RCC 7860 (cell line): ENCODE measurements around the gene IQGAP1.
"Not testable (repeated sequence)": the region's sequence is repeated elsewhere in the genome, so short reads cannot be mapped to it uniquely, and the experiment has no call there.

Experiments
- DNase-seq: peaks from one replicate; pipeline ENCODE4 v3.0.0-alpha.2; 2015; ENCODE audit warnings: low spot score
- FAIRE-seq: peaks from 2 replicates; lab custom pipeline; 2012; peaks lifted over from hg19 to GRCh38; lab: Jason Lieb, UNC

The IQGAP1 gene

DNA sequence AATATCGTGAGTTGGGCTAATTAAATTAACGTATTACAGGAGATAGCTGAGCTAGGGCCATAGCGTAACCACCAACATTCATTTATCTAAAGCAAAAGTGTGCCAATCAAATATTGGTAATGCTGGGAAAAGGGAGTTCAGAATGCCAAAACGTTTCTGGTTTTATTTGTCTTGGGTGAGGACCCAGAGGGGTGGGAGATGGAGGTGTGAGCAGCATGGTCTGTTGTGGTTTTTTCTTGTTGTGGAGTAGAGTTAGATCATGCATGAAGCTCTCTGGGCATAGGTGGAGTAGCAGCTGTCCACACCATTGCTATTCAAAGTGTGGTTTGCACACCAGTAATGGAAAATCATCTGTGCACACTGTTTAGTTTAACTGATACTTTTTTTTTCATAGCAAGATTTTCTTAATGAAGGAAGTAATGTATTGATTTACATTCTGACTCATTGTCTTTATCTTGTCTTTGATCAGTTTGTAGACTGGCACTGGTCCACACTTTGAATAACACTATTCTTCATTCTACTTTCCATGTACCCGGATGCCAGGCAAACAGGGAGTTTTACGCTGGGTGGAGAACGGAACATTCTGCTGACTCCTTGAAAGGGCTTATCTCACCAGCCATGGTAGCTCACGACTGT lies 90.9 kb downstream of the IQGAP1 start:
- FAIRE-seq (no peak), DNase-seq (no peak)

DNA sequence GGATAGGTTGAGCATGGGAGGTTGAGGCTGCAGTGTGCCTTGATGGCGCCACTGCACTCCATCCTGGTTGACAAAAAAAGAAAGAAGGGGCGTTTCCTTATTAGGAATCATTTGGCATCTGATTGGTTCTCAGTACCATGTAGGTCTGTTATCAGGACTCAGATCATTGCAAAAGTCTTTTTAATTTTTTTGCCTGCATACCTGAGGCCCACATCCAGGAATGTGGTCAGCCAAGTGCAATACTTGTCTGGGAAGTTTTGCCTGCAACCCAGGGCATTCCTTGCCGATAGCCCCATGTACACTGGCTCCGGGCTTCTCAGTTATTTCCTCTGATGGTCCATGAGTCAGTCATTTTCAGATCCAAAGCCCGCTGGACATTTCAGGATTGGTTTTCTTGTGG lies 91.6 kb downstream of the IQGAP1 start:
- no peak for DNase-seq
- FAIRE-seq: no peak

DNA sequence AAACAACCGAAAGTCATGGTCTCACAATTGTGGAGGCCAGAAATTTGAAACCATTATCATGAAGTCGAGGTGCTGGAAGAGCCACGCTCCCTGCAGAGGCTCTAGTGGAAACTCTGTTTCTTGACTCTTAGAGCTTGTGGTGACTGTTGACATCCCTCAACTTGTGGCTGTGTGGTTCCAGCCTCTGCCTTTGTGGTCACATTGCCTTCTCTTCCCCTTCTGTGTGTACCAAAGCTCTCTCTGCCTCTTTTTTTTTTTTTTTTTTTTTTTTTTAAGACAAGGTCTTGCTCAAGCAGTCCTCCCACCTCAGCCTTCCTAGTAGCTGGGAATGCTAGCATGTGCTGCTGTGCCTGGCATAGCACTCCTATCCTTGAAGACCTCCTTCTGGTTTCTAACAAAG lies 93.0 kb downstream of the IQGAP1 start:
- no peak for FAIRE-seq
- no peak for DNase-seq

- peak; percentile 33 for DNase-seq
- no peak for FAIRE-seq
Observed at GRCh38 chr15:90482124-90483011, 94.3 kb downstream of the IQGAP1 start.

DNA sequence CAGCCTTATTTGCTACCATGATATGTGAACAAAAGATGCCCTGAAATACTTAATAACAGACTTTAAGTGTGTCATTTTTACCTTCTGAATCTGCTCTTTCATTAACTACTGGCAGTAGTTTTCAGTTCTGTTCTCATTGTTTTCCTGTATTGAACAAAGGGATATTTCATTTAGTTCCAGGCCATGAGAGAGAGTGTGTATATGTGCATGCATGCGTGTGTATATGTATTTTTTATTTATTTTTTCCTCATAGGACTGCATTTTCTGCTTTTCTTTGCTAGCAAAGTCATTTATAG lies 94.9 kb downstream of the IQGAP1 start:
- no peak for DNase-seq

DNA sequence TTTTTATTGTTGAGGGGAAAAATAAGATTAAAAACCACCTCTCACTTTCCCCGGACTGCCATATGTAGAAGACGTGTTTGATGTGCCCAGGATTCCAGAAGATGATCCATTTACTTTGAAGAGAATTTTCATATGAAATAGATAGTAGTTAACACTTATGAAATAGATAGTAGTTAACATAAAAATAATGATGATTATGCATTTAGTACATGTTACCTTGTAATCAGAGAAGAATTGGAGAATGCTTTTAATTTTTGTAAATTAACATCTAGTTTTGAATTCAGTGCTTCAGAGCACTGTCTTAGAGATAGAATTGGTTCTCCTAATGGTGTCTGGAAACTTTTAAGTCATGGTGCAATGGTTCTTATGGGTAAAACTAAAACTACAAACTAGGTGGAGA lies 95.6 kb downstream of the IQGAP1 start:
- FAIRE-seq: no peak
- DNase-seq: no peak

More for the DNA sequence above, 94.9 kb downstream of the IQGAP1 start:
- FAIRE-seq: no peak

- DNase-seq (no peak), FAIRE-seq (no peak)
Observed at GRCh38 chr15:90487186-90487585, 99.1 kb downstream of the IQGAP1 start.

DNA sequence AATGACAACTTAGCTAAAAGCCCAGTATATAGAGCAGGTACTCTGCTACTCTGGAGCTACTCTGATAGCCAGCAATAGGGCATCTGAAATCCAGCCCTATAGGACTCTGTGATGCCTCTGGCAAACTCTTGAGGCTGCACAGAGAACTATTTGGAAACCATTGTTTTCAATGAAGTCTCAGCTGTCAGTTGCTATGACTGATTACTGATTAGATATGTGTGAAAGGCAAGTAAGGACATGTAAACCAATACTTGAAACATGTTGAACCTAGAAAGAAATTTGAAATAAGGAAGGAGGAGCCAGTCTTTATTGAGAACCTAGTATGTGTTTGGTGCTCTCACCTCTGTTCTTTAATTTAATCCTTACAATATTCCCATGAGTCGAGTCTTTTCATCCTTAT lies 101.5 kb downstream of the IQGAP1 start:
- FAIRE-seq: no peak
- DNase-seq: no peak

GRCh38 chr15:90489944-90490343 lies 101.9 kb downstream of the IQGAP1 start:
- DNase-seq: no peak
- no peak for FAIRE-seq

DNA sequence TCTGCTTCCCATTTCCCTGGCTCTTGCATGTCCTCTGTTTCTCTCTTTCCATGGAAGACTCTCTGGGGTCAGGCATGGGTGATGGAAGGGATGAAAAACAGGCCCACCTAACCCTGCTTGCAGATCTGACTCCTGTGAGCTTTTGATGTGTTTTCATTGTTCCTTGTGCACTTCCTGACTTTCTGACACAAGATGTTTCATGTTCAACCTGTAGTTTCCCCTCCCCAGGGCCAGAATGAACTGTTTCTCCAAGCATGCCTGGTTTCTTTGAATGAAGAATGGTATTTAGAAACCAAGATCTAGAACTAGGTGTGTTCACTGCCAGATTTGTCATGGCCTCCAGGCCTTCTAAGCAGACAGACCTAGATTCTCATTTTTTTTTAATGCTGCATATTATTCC lies 105.6 kb downstream of the IQGAP1 start:
- DNase-seq: no peak
- no peak for FAIRE-seq

DNA sequence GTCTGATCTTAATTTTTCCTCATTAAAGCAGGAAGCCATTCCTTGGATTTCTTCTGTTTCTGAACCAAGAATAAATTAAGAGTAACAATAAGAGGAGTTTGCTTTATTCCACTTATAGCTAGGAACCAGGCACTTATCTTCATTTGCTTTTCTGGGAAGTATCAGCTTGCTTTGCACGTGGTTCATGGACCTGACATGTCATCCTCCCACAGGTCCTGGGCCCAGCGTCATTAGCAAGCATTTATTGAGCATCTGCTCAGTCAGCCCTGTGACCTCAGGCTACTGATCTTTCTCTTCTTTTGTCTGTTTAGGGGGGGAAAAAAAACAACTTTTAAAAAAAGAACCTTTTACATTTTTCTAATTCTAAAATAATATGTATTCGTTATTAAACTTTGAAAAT lies 107.0 kb downstream of the IQGAP1 start:
- DNase-seq (no peak), FAIRE-seq (no peak)

- DNase-seq: no peak
- no peak for FAIRE-seq
Observed at GRCh38 chr15:90496791-90497190, 108.7 kb downstream of the IQGAP1 start.

DNA sequence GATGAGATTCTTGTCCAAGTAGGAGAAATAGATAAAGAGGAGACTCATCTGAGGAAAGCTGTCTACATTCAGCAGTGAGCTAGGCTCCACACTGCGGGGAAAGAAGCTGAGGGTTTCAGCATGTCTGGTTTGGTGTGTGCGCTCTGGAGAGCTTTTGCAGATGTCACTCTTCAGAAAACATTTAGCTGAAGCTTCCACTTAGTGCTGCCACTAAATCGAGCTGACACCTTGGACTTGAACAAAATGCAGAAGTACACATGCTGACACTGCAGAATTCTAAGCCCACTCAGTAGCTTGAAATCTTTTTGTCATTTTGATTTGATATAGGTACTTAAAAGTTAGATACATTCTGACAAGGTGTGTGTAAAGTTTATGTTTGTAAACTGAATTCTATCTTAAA lies 109.3 kb downstream of the IQGAP1 start:
- FAIRE-seq: no peak

DNA sequence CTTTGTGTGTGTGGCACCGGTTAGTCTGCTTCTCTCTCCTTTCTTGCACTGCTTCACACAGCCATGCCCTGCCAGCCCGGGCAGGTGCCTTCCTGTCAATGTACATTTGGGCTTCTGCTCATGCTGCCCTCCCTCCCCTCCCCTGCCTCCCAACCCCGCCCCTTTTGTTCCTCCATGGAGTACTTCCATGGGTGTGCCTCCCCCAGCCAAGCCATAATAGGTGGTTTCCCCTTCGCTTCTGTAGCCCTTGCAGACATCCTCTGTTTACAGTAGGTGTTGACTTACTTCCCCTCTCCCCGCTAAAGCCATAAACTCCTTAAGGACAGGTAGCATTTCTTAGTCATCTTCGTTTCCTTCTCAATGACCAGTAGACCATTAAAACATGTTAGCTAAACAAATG lies 109.9 kb downstream of the IQGAP1 start:
- DNase-seq (no peak), FAIRE-seq (no peak)

More for the DNA sequence above, 109.3 kb downstream of the IQGAP1 start:
- DNase-seq: no peak

GRCh38 chr15:90500171-90500570 lies 112.1 kb downstream of the IQGAP1 start:
- FAIRE-seq (no peak), DNase-seq (no peak)

DNA sequence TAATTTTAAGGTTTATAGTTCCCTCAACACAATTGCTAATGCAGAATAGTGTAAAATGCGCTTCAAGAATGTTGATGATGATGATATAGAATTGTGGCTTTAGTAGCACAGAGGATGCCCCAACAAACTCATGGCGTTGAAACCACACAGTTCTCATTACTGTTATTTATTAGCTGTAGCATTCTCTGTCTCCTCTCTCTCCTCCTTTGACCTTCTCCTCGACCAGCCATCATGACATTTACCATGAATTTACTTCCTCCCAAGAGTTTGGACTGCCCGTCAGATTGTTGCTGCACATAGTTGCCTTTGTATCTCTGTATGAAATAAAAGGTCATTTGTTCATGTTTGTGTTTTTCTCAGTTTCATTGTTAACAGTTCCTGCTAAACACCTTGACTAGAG lies 113.9 kb downstream of the IQGAP1 start:
- FAIRE-seq: no peak

DNA sequence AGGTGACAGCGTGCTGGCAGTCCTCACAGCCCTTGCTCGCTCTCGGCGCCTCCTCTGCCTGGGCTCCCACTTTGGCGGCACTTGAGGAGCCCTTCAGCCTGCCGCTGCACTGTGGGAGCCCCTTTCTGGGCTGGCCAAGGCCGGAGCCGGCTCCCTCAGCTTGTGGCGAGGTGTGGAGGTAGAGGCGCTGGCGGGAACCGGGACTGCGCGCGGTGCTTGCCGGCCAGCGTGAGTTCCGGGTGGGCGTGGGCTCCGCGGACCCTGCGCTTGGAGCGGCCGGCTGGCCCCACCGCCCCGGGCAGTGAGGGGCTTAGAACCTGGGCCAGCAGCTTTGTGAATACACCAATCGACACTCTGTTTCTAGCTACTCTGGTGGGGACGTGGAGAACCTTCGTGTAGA lies 122.7 kb downstream of the IQGAP1 start:
- DNase-seq, FAIRE-seq: not testable (repeated sequence)

More for the DNA sequence above, 113.9 kb downstream of the IQGAP1 start:
- DNase-seq: no peak

GRCh38 chr15:90511211-90511618 lies 123.2 kb downstream of the IQGAP1 start:
- not testable (repeated sequence) for DNase-seq, FAIRE-seq

DNA sequence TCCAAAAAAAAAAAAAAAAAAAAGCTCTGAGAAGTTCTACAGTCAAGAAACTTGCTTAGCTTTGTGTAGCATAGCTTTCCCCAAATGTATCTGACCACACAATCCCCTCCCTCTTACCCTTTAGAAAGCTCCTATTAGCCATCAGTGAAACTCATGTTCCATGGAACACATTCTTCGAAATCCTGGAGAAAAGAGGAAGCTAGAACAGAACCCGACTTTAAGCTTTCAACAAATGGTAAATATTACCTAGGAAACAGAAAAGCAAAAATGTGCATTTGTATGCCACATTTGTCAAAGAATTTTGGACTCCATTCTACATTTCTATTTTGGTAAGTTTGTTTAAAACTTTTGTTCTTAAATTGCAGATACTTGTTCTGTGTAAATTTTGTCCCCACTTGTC lies 124.2 kb downstream of the IQGAP1 start:
- no peak for DNase-seq
- FAIRE-seq: no peak

GRCh38 chr15:90512981-90513380 lies 124.9 kb downstream of the IQGAP1 start:
- DNase-seq (no peak), FAIRE-seq (no peak)

- no peak for DNase-seq
- no peak for FAIRE-seq
Observed at GRCh38 chr15:90513448-90513847, 125.4 kb downstream of the IQGAP1 start.

DNA sequence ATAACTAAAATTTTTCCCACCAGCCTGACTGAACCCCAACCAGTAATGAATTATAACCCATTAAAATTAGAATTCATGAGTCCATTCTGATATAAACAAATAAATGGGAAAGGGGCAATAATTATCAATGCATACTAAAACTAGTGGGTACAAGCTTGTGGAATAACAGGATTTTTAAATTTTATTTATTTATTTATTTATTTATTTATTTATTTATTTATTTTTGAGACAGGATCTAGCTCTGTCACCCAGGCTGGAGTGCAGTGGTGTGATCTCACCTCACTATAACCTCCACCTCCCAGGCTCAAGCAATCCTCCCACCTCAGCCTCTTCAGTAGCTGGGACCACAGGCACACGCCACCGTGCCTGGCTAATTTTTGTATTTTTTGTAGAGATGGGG lies 125.9 kb downstream of the IQGAP1 start:
- not testable (repeated sequence) for DNase-seq, FAIRE-seq
